ENCODE data around the gene P2RY2.

GRCh38 chr11:73277467-73277866 lies 59.4 kb downstream of the P2RY2 start:
- TF ChIP-seq SUZ12 (IDR thresholded peaks at IDR 0.05; ENCODE audit: extremely low read depth, insufficient read depth, insufficient read length) (no peak), YY1 (IDR thresholded peaks at IDR 0.05; ENCODE audit: insufficient read depth, insufficient read length) (no peak), ZNF274 (IDR thresholded peaks at IDR 0.05; ENCODE audit: low read depth, low read length) (no peak)
